Osteoblast (primary cell): ENCODE data around the gene ZMAT2. TPM values are rescaled to one million over a fixed set of nuclear protein-coding genes. Genes with fewer than 3 reads are reported as not detected.

Experiments
- DNase-seq: peaks from one replicate; pipeline ENCODE4 v3.0.0; 2011; ENCODE audit warnings: low spot score, mixed read lengths; ENCODE audit not compliant: insufficient read length; ENCODE audit errors: missing footprints
- H2AFZ ChIP-seq: 2 replicates; pipeline ENCODE4 v1.6.0; 2011; ENCODE audit warnings: mild to moderate bottlenecking, low read length
- H3K27ac ChIP-seq: 2 replicates; pipeline ENCODE4 v1.5.1; 2011; ENCODE audit warnings: mild to moderate bottlenecking, low read depth, low read length, moderate library complexity
- H3K27me3 ChIP-seq: 2 replicates; pipeline ENCODE4 v1.6.0; 2012; ENCODE audit warnings: mild to moderate bottlenecking, control low read depth, inconsistent platforms, low read length, moderate library complexity; ENCODE audit not compliant: insufficient read depth
- H3K36me3 ChIP-seq: 2 replicates; pipeline ENCODE4 v1.5.1; 2011; ENCODE audit warnings: mild to moderate bottlenecking, low read length, control low read depth, moderate library complexity; ENCODE audit not compliant: insufficient read depth
- H3K4me1 ChIP-seq: 2 replicates; pipeline ENCODE4 v1.5.1; 2011; ENCODE audit warnings: mild to moderate bottlenecking, low read length, control low read depth, moderate library complexity; ENCODE audit not compliant: insufficient read depth
- H3K4me2 ChIP-seq: 2 replicates; pipeline ENCODE4 v1.6.0; 2011; ENCODE audit warnings: mild to moderate bottlenecking, low read length; ENCODE audit not compliant: insufficient read depth
- H3K4me3 ChIP-seq: fragments of 200-600 bp; sonication (generic); 3 replicates; pipeline ENCODE4 v1.5.1; 2012; ENCODE audit warnings: mild to moderate bottlenecking, low read length, inconsistent platforms; ENCODE audit not compliant: insufficient read depth
- H3K79me2 ChIP-seq: 2 replicates; pipeline ENCODE4 v1.6.0; 2012; ENCODE audit warnings: mild to moderate bottlenecking, low read length, control low read depth, inconsistent platforms; ENCODE audit not compliant: insufficient read depth
- H3K9me3 ChIP-seq: 2 replicates; pipeline ENCODE4 v1.5.1; 2011; ENCODE audit warnings: low read depth, low read length, control low read depth
- H4K20me1 ChIP-seq: 2 replicates; pipeline ENCODE4 v1.6.0; 2012; ENCODE audit warnings: mild to moderate bottlenecking, low read length, control low read depth; ENCODE audit not compliant: insufficient read depth
- total RNA-seq: library from RNA; depleted of rRNA; stranded (reverse); fragments of >200 nt; gene quantifications from 2 replicates; pipeline ENCODE4 v1.2.3, GENCODE V29; 2012
- TF ChIP-seq, protein P1 (sequence below): IDR thresholded peaks from 2 replicates; pipeline ENCODE4 v1.5.1; 2011; ENCODE audit warnings: mild to moderate bottlenecking, low read depth, low read length, moderate library complexity; ENCODE audit errors: extremely low read depth

ZMAT2 gene
- total RNA-seq, 1 donor = 31.8 TPM

DNA sequence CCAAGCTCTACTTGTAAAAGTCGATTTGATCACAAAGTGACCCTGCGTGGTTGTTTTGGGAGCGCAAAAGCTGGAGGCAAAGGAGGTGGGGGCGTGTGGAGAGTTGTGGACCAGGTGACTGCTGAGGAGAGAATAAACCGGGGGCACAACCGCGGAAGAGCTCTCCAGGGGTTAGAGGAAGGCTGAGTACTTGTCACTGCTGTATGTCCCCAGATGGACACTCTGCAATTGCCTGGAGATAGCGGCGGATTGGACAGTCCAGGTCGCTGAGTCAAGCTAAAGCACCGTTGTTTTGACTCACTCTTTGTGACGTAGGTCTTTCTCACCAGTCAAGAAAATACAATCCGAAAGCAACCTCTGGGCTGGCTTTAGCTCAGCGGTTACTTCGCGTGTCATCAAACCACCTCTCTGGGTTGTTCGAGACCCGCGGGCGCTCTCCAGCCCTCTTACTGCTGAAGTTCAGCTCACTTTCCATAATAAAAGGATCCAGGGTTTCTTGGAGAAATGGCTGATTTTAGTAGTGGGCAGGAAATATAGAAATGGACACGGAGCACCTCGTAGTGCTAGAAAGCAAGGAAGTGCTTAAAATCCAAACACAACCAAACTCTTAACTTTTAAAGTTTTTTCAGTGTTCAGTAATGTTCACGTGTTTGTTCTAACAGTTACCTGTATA is 25.7 kb downstream of the ZMAT2 start:
- H3K36me3 ChIP-seq = no peaks in the 10 kb centered on the region
- no peaks in the 10 kb centered on the region for H3K79me2 ChIP-seq
- peak overlapping the region; percentile 86 for H2AFZ ChIP-seq
- peak overlapping the region; percentile 83 for H3K4me2 ChIP-seq
- H4K20me1 ChIP-seq = no peaks in the 10 kb centered on the region
- no peaks in the 10 kb centered on the region for H3K9me3 ChIP-seq
- H3K27ac ChIP-seq = peak overlapping the region; percentile 10
- H3K4me1 ChIP-seq = no peaks in the 10 kb centered on the region
- peak overlapping the region; percentile 71 for H3K4me3 ChIP-seq
- peak; percentile 88 for DNase-seq
- H3K27me3 ChIP-seq = no peaks in the 10 kb centered on the region
- TF ChIP-seq, protein P1, sequence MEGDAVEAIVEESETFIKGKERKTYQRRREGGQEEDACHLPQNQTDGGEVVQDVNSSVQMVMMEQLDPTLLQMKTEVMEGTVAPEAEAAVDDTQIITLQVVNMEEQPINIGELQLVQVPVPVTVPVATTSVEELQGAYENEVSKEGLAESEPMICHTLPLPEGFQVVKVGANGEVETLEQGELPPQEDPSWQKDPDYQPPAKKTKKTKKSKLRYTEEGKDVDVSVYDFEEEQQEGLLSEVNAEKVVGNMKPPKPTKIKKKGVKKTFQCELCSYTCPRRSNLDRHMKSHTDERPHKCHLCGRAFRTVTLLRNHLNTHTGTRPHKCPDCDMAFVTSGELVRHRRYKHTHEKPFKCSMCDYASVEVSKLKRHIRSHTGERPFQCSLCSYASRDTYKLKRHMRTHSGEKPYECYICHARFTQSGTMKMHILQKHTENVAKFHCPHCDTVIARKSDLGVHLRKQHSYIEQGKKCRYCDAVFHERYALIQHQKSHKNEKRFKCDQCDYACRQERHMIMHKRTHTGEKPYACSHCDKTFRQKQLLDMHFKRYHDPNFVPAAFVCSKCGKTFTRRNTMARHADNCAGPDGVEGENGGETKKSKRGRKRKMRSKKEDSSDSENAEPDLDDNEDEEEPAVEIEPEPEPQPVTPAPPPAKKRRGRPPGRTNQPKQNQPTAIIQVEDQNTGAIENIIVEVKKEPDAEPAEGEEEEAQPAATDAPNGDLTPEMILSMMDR = no peak

DNA sequence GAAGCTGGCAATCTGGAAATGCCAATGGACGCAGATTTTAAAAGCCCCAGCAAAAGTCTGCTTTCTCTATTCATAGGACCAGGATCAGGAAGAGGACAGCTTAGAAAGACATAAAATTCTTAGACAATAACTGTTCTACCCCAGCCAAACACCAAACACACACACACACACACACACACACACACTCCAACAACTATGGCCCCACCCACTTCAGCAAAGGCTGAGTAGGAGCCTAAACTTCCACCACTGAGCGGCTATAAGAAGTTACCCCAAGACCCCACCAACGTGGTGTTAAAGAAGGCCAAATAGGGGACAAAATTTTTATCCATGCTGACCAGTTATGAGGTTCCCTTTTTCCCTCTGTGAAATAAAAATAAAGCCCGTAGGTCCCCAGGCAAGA is 32.9 kb downstream of the ZMAT2 start:
- H3K36me3 ChIP-seq = no peaks in the 10 kb centered on the region
- H3K9me3 ChIP-seq = no peaks in the 10 kb centered on the region
- DNase-seq = no peak
- no peak overlapping the region for H3K27ac ChIP-seq
- H3K79me2 ChIP-seq = no peaks in the 10 kb centered on the region
- no peak overlapping the region for H3K4me3 ChIP-seq
- H2AFZ ChIP-seq = no peak overlapping the region
- TF ChIP-seq, protein P1 = no peak
- H3K27me3 ChIP-seq = peaks cover 5% of the 10 kb centered on the region
- H3K4me2 ChIP-seq = no peak overlapping the region
- no peaks in the 10 kb centered on the region for H3K4me1 ChIP-seq
- no peaks in the 10 kb centered on the region for H4K20me1 ChIP-seq

DNA sequence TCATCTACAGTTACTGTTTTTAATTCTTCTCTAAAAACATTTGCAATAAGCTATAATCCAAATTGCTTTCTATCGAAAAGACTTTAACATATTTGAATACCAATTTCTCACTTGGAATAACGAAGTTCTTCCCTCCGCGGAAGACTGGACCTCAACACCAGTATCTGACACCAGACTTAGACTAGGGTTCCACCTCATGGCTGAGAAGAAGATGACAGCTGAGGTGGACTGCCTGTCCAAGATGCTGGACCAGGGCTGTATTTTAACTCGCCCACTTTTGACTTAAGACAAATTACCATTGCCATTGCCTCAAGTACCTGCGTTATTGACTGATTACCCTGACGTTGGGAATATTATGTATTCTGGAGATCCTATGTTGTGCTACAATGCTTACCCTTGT is 34.1 kb downstream of the ZMAT2 start:
- no peak for DNase-seq
- H2AFZ ChIP-seq = no peak overlapping the region
- TF ChIP-seq, protein P1 = peak; percentile 48

DNA sequence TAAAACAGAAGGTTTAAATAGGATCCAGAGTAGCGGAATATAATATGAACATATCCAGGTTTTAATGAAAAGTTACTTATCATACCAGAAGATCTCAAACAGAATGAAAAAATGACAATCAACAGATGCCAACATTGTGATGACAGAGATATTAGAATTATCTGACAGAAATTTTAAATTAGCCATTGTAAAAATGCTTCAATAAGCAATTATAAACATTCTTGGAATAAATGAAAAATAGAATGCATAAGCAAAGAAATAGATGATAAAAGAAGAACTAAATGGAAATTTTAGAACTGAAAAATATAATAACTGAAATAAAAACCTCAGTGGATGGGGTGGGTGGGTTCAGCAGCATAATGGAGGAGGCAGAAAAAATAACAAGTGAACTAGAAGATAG is 37.2 kb downstream of the ZMAT2 start:
- Histone ChIP-seq H3K4me2 (no peak overlapping the region), H3K9me3 (no peaks in the 10 kb centered on the region), H4K20me1 (no peaks in the 10 kb centered on the region), H2AFZ (no peak overlapping the region), H3K4me1 (no peaks in the 10 kb centered on the region), H3K79me2 (no peaks in the 10 kb centered on the region), H3K27ac (no peak overlapping the region), H3K36me3 (no peaks in the 10 kb centered on the region), H3K27me3 (peaks cover 5% of the 10 kb centered on the region), H3K4me3 (no peak overlapping the region)
- DNase-seq = no peak
- TF ChIP-seq, protein P1 = no peak

More for the DNA sequence above, 34.1 kb downstream of the ZMAT2 start:
- Histone ChIP-seq H3K36me3 (no peaks in the 10 kb centered on the region), H3K4me3 (no peak overlapping the region), H3K9me3 (no peaks in the 10 kb centered on the region), H3K4me2 (no peak overlapping the region), H3K27me3 (peaks cover 5% of the 10 kb centered on the region), H3K27ac (no peak overlapping the region), H3K79me2 (no peaks in the 10 kb centered on the region), H4K20me1 (no peaks in the 10 kb centered on the region), H3K4me1 (no peaks in the 10 kb centered on the region)
